HEK293T (cell line): ENCODE measurements around the gene ZPR1.

Source experiments
- CTCF ChIA-PET: fragments of 350-600 bp; formaldehyde crosslinking; extraction: SDS; loops from one replicate; lab custom pipeline; 2021; ENCODE audit warnings: antibody characterized with exemption, inconsistent platforms; lab: Yijun Ruan, JAX
- POLR2A ChIA-PET: fragments of 350-600 bp; formaldehyde crosslinking; extraction: SDS; loops from one replicate; lab custom pipeline; 2020; ENCODE audit warnings: antibody characterized with exemption, inconsistent platforms; lab: Yijun Ruan, JAX
- DNase-seq: peaks from one replicate; pipeline ENCODE4 v3.0.0; 2012; ENCODE audit warnings: mixed read lengths; ENCODE audit errors: extremely low spot score
- ARNT ChIP-seq: fragments of 450-650 bp; IDR thresholded peaks from 2 replicates; pipeline ENCODE4 v1.6.1; 2017; ENCODE audit warnings: mild to moderate bottlenecking
- BHLHE40 ChIP-seq: fragments of 450-650 bp; IDR thresholded peaks from 2 replicates; pipeline ENCODE4 v1.6.1; 2016; ENCODE audit warnings: mild to moderate bottlenecking, moderate library complexity, borderline replicate concordance
- CTBP1 ChIP-seq: fragments of 450-650 bp; IDR thresholded peaks from 2 replicates; pipeline ENCODE4 v1.6.1; 2016; ENCODE audit warnings: borderline replicate concordance
- ELF4 ChIP-seq: fragments of 450-650 bp; IDR thresholded peaks from 2 replicates; pipeline ENCODE4 v1.6.1; 2017; ENCODE audit warnings: antibody characterized with exemption
- FOXA1 ChIP-seq: fragments of 450-650 bp; IDR thresholded peaks from 2 replicates; pipeline ENCODE4 v1.6.1; 2016; ENCODE audit warnings: mild to moderate bottlenecking
- FOXK2 ChIP-seq: fragments of 450-650 bp; IDR thresholded peaks from 2 replicates; pipeline ENCODE4 v1.6.1; 2016; ENCODE audit warnings: mild to moderate bottlenecking
- FOXM1 ChIP-seq: fragments of 450-650 bp; IDR thresholded peaks from 2 replicates; pipeline ENCODE4 v1.6.1; 2017; ENCODE audit warnings: mild to moderate bottlenecking, borderline replicate concordance
- HDGF ChIP-seq: fragments of 450-650 bp; IDR thresholded peaks from 2 replicates; pipeline ENCODE4 v1.6.1; 2017; ENCODE audit warnings: antibody characterized with exemption, borderline replicate concordance
- L3MBTL2 ChIP-seq: fragments of 450-650 bp; conservative IDR thresholded peaks from 2 replicates; pipeline ENCODE4 v1.6.1; 2016; ENCODE audit warnings: mild to moderate bottlenecking
- LEF1 ChIP-seq: fragments of 450-650 bp; IDR thresholded peaks from 2 replicates; pipeline ENCODE4 v1.6.1; 2017; ENCODE audit warnings: mild to moderate bottlenecking, borderline replicate concordance
- NFRKB ChIP-seq: fragments of 450-650 bp; IDR thresholded peaks from 2 replicates; pipeline ENCODE4 v1.6.1; 2016; ENCODE audit warnings: mild to moderate bottlenecking, moderate library complexity
- PKNOX1 ChIP-seq: fragments of 450-650 bp; IDR thresholded peaks from 2 replicates; pipeline ENCODE4 v1.6.1; 2016
- SP1 ChIP-seq: fragments of 450-650 bp; IDR thresholded peaks from 2 replicates; pipeline ENCODE4 v1.6.1; 2017
- SUZ12 ChIP-seq: fragments of 450-650 bp; IDR thresholded peaks from 2 replicates; pipeline ENCODE4 v1.6.1; 2016; ENCODE audit warnings: mild to moderate bottlenecking
- TARDBP ChIP-seq: fragments of 450-650 bp; IDR thresholded peaks from 2 replicates; pipeline ENCODE4 v1.6.1; 2016
- ZNF384 ChIP-seq: fragments of 450-650 bp; IDR thresholded peaks from 2 replicates; pipeline ENCODE4 v1.6.1; 2016

Gene ZPR1

GRCh38 chr11:116792869-116793771 is 5.3 kb upstream of the ZPR1 start:
- TF ChIP-seq BHLHE40 (no peak), FOXA1 (no peak), ZNF384 (no peak), FOXK2 (no peak), LEF1 (no peak), L3MBTL2 (no peak), HDGF (no peak), ARNT (no peak), ELF4 (no peak), NFRKB (no peak), TARDBP (no peak), CTBP1 (no peak), SUZ12 (no peak), PKNOX1 (no peak), SP1 (no peak), FOXM1 (no peak)
- DNase-seq = no peak
- POLR2A ChIA-PET = interaction anchor here (2.0 kb wide), 1 partner anchor 43 kb away, joined by 8 read pairs; no protein-coding TSS in a partner anchor
- CTCF ChIA-PET = interaction anchor here (2.9 kb wide), 1 partner anchor 43 kb away, joined by 11 read pairs; no protein-coding TSS in a partner anchor

- TF ChIP-seq SUZ12 (no peak), NFRKB (no peak), ZNF384 (no peak), L3MBTL2 (no peak), FOXA1 (no peak)
- no peak for DNase-seq
- POLR2A ChIA-PET = interaction anchor here (2.0 kb wide), 1 partner anchor 43 kb away, joined by 8 read pairs; no protein-coding TSS in a partner anchor
- CTCF ChIA-PET = interaction anchor here (1.4 to 3.3 kb wide), 3 partner anchors 44 to 60 kb away, joined by 3 to 56 read pairs (median 11); partner anchors contain the start of gene APOA1
Observed at GRCh38 chr11:116792144-116792868, 4.5 kb upstream of the ZPR1 start.

GRCh38 chr11:116791813-116792143 is 4.0 kb upstream of the ZPR1 start, which contains the start of gene APOA5:
Gene APOA5 (minus strand): TSS chr11:116791879. CDS start chr11:116791860, 19 bp downstream.
- TF ChIP-seq LEF1 = no peak
- TF ChIP-seq PKNOX1 = no peak
- TF ChIP-seq ZNF384 = no peak
- no peak for TF ChIP-seq FOXK2
- no peak for TF ChIP-seq CTBP1
- TF ChIP-seq HDGF = no peak
- TF ChIP-seq SUZ12 = no peak
- TF ChIP-seq ARNT = no peak
- TF ChIP-seq FOXA1 = no peak
- TF ChIP-seq SP1 = no peak
- TF ChIP-seq FOXM1 = no peak
- no peak for TF ChIP-seq BHLHE40
- no peak for TF ChIP-seq NFRKB
- ChIA-PET POLR2A (interaction anchor here (2.4 kb wide), 1 partner anchor 44 kb away, joined by 28 read pairs; no protein-coding TSS in a partner anchor), CTCF (interaction anchor here (0.6 to 3.3 kb wide), 12 partner anchors 8 to 316 kb away, joined by 3 to 56 read pairs (median 3); partner anchors contain the start of genes APOA1 and SIK3)
- DNase-seq = no peak

GRCh38 chr11:116791002-116791812 is 3.4 kb upstream of the ZPR1 start:
- peak; percentile 92 for DNase-seq
- POLR2A ChIA-PET = interaction anchor here (2.4 kb wide), 1 partner anchor 45 kb away, joined by 28 read pairs; no protein-coding TSS in a partner anchor
- TF ChIP-seq FOXA1 (no peak), LEF1 (no peak), HDGF (no peak), FOXM1 (no peak), SP1 (no peak), ELF4 (no peak), L3MBTL2 (no peak), NFRKB (no peak), ZNF384 (no peak), FOXK2 (no peak), BHLHE40 (no peak), ARNT (no peak), TARDBP (no peak), PKNOX1 (no peak), CTBP1 (no peak), SUZ12 (no peak)

More at GRCh38 chr11:116791002-116791812, 3.4 kb upstream of the ZPR1 start:
- CTCF ChIA-PET = interaction anchor here (0.6 to 3.3 kb wide), 14 partner anchors 8 to 348 kb away, joined by 3 to 56 read pairs (median 3); partner anchors contain the start of genes APOA1 and SIK3
